ENCODE results near the gene GABBR2.

GRCh38 chr9:98380065-98380681 lies 328.6 kb downstream of the GABBR2 start:
- TF ChIP-seq, protein P1, sequence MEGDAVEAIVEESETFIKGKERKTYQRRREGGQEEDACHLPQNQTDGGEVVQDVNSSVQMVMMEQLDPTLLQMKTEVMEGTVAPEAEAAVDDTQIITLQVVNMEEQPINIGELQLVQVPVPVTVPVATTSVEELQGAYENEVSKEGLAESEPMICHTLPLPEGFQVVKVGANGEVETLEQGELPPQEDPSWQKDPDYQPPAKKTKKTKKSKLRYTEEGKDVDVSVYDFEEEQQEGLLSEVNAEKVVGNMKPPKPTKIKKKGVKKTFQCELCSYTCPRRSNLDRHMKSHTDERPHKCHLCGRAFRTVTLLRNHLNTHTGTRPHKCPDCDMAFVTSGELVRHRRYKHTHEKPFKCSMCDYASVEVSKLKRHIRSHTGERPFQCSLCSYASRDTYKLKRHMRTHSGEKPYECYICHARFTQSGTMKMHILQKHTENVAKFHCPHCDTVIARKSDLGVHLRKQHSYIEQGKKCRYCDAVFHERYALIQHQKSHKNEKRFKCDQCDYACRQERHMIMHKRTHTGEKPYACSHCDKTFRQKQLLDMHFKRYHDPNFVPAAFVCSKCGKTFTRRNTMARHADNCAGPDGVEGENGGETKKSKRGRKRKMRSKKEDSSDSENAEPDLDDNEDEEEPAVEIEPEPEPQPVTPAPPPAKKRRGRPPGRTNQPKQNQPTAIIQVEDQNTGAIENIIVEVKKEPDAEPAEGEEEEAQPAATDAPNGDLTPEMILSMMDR (IDR thresholded peaks at IDR 0.05), result no peak
- TF ChIP-seq POLR2A (IDR thresholded peaks at IDR 0.05), result no peak

Measured in right lobe of liver (tissue), 4 donors.